ENCODE results near the gene RALGAPB.

The RALGAPB gene

GRCh38 chr20:38601216-38602184 is 128.9 kb downstream of the RALGAPB start, which contains the start of gene ARHGAP40:
Gene ARHGAP40, plus strand, starts transcription at chr20:38601809.
- H3K4me3 ChIP-seq (ENCODE audit: low read depth, low read length) = no peak within 1 kb of the TSS
- DNase-seq (ENCODE audit: low read depth) = no peak

GRCh38 chr20:38602185-38602581 is 129.5 kb downstream of the RALGAPB start:
- no peak for TF ChIP-seq CTCF (IDR thresholded peaks at IDR 0.05; ENCODE audit: control insufficient read depth, extremely low read depth, insufficient read depth)
- DNase-seq (ENCODE audit: low read depth) = no peak
- H3K4me3 ChIP-seq (ENCODE audit: low read depth, low read length) = no peak overlapping the region

More at GRCh38 chr20:38601216-38602184, 128.9 kb downstream of the RALGAPB start, which contains the start of gene ARHGAP40:
- no peak for TF ChIP-seq CTCF (IDR thresholded peaks at IDR 0.05; ENCODE audit: control insufficient read depth, extremely low read depth, insufficient read depth)

GRCh38 chr20:38603286-38603685 is 130.6 kb downstream of the RALGAPB start:
- no peak overlapping the region for H3K4me3 ChIP-seq (ENCODE audit: low read depth, low read length)
- no peak for DNase-seq (ENCODE audit: low read depth)
- no peak for TF ChIP-seq CTCF (IDR thresholded peaks at IDR 0.05; ENCODE audit: control insufficient read depth, extremely low read depth, insufficient read depth)

- no peak for TF ChIP-seq CTCF (IDR thresholded peaks at IDR 0.05; ENCODE audit: control insufficient read depth, extremely low read depth, insufficient read depth)
- no peak overlapping the region for H3K4me3 ChIP-seq (ENCODE audit: low read depth, low read length)
- DNase-seq (ENCODE audit: low read depth) = peak; percentile 100
Observed at GRCh38 chr20:38604873-38605303, 132.2 kb downstream of the RALGAPB start.

GRCh38 chr20:38607351-38607750 is 134.7 kb downstream of the RALGAPB start:
- H3K4me3 ChIP-seq (ENCODE audit: low read depth, low read length) = no peak overlapping the region
- TF ChIP-seq CTCF (IDR thresholded peaks at IDR 0.05; ENCODE audit: control insufficient read depth, extremely low read depth, insufficient read depth) = no peak
- no peak for DNase-seq (ENCODE audit: low read depth)

- TF ChIP-seq CTCF (IDR thresholded peaks at IDR 0.05; ENCODE audit: control insufficient read depth, extremely low read depth, insufficient read depth) = no peak
- H3K4me3 ChIP-seq (ENCODE audit: low read depth, low read length) = no peak overlapping the region
- DNase-seq (ENCODE audit: low read depth) = no peak
Observed at GRCh38 chr20:38608188-38608587, 135.5 kb downstream of the RALGAPB start.
